Motor neuron (in vitro differentiated cells): ENCODE results near the gene ARRDC4. TPM values are rescaled to one million over a fixed set of nuclear protein-coding genes. Genes with fewer than 3 reads are reported as not detected.

Source experiments
- ATAC-seq, 8 experiments: fragments of 200-7000 bp; cut with Tn5 transposase; replicated peaks in 6 of 8; 2 replicates each; pipeline ENCODE4 v1.8.0; 2021; ENCODE audit warnings: mild to moderate bottlenecking in 8 of 8, moderate library complexity in 8 of 8
- H3K27ac ChIP-seq, 2 donors: fragments of 250-450 bp; sonication (Bioruptor Pico); 2 replicates each; pipeline ENCODE4 v1.9.0; 2021; ENCODE audit warnings: antibody characterized with exemption in 2 of 2, mild to moderate bottlenecking in 2 of 2, moderate library complexity in 1 of 2
- H3K4me1 ChIP-seq, 2 donors: fragments of 250-450 bp; sonication (Bioruptor Pico); replicated peaks in 1 of 2; 2 replicates each; pipeline ENCODE4 v1.6.1; 2021; ENCODE audit warnings: antibody characterized with exemption in 2 of 2, mild to moderate bottlenecking in 2 of 2, moderate library complexity in 1 of 2
- H3K4me3 ChIP-seq, 5 donors: fragments of 250-450 bp; sonication (Bioruptor Pico); 2 replicates each; pipeline ENCODE4 v1.9.0; 2021; ENCODE audit warnings: antibody characterized with exemption in 5 of 5, mild to moderate bottlenecking in 5 of 5, moderate library complexity in 4 of 5
- WGBS, 10 experiments: fragments of 450-650 bp; shearing (Covaris generic); methylation state at CpG; one replicate each; pipeline ENCODE4 v1.0.0; 2022; 5-methylcytosine and 5-hydroxymethylcytosine counted together
- in situ Hi-C, 9 experiments: fragments of 400-800 bp; cut with MboI; loops; one replicate each; pipeline ENCODE4 v1.15.0; 2021; ENCODE audit warnings: low sequenced_read_pairs in 9 of 9, low pct_unique_long_range_greater_than_20kb in 2 of 9; ENCODE audit not compliant: unreplicated experiment in 9 of 9
- total RNA-seq, 8 experiments: library from RNA; unstranded; fragments of 300-600 nt; gene quantifications; 2 replicates each; pipeline versions ENCODE4 v1.2.3 to v1.2.4, GENCODE V29; 2022

Gene ARRDC4
- total RNA-seq, 8 experiments from 2014 or later = 6.6 to 114 (median 53.7) TPM

DNA sequence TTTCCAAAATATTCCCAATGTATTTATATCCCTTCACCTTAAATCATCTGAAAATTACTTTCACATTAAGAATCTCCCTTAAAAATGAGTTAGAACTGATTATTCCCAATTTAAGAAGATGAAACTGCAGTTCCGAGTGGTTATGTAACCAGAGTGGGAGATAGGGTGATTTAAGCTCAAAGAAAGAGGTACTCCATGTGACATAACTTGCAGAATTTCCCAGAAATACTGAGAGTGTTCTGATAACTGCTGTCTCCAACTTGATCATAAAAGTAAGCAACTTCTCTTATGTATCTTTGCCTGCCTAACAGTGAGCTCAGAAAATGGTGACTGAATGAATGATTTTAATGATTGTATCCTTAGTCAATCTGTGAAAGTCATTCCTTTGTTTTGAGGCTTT lies 32.3 kb downstream of the ARRDC4 start:
- no peak for ATAC-seq
- Histone ChIP-seq H3K4me1 (no peaks in the 10 kb centered on the region), H3K27ac (no peak overlapping the region), H3K4me3 (no peak overlapping the region)
- WGBS, 10 experiments = 56 to 100% (median 80%) methylated on average over 1 of the region's 1 CpG; no CpG with 5 or more reads in 1 of the 10 experiments
- in situ Hi-C loops = no loop called here

DNA sequence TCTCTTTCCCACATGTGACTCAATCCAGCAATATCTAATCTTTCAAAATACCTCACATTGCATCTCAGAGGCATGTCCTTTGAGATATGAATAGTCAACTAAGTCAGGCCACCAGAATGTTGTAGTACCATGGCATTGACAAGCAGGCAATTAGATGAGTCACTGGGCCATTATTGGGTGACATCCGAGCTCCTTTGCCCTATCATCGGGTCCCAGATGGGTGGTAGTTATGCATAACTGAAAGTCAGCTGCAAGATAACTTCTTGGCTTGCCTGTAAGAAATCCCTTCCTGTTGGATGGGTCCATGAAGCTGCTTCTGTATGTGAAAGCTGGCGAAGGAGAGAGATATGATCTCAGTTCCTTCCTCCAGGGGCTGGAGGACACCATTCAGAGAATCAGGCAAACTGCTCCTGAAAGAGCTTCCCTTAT lies 32.8 kb downstream of the ARRDC4 start:
- Histone ChIP-seq H3K4me3 (no peak overlapping the region), H3K4me1 (no peaks in the 10 kb centered on the region), H3K27ac (no peak overlapping the region)
- ATAC-seq = peak in 5 of 8 experiments; percentile 12 to 96 (median 59)
- in situ Hi-C loops = no loop called here
- 0 to 83% (median 60%) methylated on average over 1 to 3 of the region's 3 CpGs; no CpG with 5 or more reads in 5 of the 10 experiments for WGBS, 10 experiments

DNA sequence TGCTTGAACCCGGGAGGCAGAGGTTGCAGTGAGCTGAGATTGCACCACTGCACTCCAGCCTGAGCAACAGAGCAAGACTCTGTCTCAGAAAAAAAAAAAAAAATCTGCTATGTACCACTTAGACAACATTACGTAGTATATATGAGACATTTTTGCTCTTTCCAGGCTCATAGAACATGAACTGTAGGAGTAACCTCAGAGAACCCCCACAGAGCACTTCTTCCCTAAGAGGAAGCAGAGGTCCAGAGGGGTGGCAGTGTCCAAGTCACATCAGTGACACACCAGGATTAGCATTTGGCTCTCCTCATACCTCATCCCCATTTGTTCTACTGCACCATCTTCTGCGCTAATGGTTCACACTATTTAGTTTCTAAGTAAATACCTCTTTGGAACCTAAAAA lies 33.7 kb downstream of the ARRDC4 start:
- in situ Hi-C loops = no loop called here
- no peak overlapping the region for H3K4me3 ChIP-seq
- no peaks in the 10 kb centered on the region for H3K4me1 ChIP-seq
- ATAC-seq = no peak
- no peak overlapping the region for H3K27ac ChIP-seq
- WGBS, 10 experiments = 61 to 100% (median 89%) methylated on average over 1 to 2 of the region's 3 CpGs; no CpG with 5 or more reads in 3 of the 10 experiments

DNA sequence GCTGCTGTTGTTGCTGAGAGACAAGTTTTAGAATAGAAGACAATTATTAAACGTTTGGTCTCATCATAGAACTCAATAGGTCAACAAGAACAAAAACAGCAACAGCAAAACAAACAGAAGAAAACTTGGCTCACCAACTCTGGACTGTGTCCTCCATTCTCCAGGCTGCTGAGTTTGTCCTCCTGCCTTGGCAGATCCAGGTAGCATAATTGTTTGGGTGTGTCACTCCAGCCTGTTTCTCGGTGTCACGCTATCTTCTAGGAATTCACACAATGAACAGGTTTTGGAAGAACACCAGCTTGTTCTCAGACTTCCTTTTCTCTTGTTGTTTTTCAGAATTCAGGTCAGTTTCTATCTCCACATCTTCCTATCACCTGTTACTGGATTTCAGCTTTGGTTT lies 34.7 kb downstream of the ARRDC4 start:
- ATAC-seq = no peak
- in situ Hi-C loops = no loop called here
- H3K4me1 ChIP-seq = no peaks in the 10 kb centered on the region
- WGBS, 10 experiments = 0 to 100% (median 67%) methylated on average over 1 to 3 of the region's 3 CpGs; no CpG with 5 or more reads in 1 of the 10 experiments
- H3K4me3 ChIP-seq = no peak overlapping the region
- no peak overlapping the region for H3K27ac ChIP-seq

DNA sequence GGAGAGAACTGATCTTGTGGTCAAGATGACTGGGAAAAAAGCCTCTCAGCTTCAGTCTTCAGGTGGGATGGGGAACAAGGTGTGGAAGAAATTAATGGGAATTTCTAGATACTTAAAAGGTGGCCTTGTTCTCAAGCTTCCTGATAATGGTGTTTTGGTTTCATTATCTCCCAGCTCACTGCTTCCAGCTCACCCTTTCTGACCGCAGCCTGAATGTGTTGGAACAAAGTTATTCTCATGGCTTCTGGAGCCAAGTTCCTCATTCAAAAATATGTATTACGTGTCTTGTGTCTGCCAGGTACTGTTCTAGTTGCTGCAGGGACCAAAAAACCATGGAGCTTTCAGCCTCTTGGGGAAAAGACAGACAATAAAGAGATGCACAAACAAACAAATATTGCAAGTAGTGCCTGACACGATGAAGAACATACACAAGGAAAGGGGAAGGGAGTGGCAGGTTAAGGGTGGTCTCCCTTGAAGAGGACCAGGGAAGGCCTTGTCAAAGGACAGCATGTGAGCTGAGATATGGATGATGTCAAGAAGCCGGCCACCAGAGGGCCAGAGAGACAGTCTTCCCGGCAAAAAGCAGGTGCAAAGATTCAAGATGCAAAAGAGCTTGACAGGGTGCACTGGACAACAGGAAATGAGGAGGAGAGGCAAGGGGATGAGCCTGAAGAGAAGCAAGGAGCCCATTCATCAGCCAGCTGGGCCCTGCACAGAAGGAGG lies 35.5 kb downstream of the ARRDC4 start:
- in situ Hi-C loops = no loop called here
- no peak overlapping the region for H3K4me3 ChIP-seq
- ATAC-seq = peak in 3 of 8 experiments; percentile 15 to 50 (median 32)
- WGBS, 10 experiments = 25 to 83% (median 68%) methylated on average over 1 to 5 of the region's 5 CpGs; no CpG with 5 or more reads in 1 of the 10 experiments
- no peaks in the 10 kb centered on the region for H3K4me1 ChIP-seq
- no peak overlapping the region for H3K27ac ChIP-seq

DNA sequence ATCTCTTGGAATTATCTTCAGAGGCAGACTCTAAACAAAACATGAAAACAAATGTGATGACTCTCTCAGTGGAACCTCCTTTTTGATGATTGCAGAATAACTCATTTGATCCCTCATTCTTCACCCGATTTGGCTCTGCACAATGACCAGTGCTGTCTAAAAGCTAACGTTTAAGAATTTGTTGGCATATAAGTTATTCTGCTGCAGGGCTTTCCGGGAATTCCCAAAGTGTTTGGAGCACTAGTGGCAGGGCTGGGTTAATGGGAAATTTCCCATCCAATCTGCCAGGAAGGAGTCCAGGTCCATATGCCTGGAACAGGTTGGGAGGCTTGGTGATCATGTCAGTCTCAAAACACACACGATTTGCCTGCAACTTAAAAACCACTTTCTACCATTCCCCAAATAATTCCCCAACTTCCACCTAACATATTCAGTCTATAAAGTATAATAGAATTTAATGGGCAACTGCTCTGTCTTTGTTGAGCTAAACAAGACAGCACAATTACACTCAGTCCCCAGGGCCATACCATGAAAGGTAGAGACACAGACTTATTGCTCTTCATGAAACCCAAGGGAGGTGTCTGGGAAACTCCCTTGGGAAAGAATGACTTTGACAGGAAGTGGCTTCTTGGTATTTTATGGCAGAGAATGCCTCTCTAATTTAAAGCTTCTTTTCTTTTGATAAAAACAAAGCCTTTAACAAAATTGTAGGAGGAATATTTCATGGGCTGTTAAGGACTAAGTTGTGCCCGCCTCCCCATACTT lies 38.0 kb downstream of the ARRDC4 start:
- ATAC-seq = peak in 1 of 8 experiments; percentile 21
- WGBS, 10 experiments = 6 to 100% (median 78%) methylated on average over 1 to 5 of the region's 5 CpGs
- in situ Hi-C loops = no loop called here

DNA sequence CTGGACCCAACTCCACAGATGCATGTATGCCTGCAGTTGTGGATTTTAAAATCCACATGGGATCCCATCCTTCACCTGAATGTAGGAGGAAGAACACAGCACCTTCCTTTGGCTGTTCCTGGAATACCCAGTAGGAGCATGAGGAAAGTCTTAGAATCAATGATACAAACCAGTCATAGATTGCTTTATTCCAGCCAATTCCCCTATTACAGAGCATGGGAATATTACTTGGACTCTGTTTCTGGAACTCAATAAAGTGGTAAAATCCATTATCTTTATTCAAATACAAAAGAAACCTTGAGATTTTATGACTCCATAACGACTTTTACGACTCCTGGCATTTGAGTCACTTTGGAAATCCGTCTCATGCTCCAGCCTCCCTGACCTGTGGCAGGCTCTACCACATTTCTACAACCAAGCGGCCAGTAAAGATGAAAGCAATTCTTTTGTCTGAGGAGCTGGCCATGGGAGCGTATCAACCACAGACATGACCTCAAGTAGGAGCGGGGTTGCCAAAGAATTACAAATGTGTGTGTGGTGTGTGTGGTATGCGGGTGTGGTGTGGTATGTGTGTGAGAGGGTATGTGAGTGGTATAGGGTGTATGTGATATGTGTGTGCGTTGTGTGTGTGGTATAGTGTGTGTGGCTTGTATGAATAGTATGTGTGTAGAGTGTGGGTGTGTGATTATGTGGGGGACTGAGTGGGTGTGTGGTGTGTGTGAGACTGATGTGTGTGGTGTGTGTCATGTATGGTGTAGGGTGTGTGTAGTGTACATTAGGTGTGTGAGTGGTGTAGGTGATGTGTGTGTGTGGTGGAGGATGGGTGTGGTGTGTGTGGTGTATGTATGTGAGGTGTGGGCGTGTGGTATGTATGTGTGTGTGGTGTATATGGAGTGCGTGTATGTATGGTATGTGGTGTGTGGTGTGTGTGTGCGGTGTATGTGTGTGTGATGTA lies 40.0 kb downstream of the ARRDC4 start:
- Histone ChIP-seq H3K27ac (no peak overlapping the region), H3K4me3 (no peak overlapping the region), H3K4me1 (no peaks in the 10 kb centered on the region)
- 60 to 97% (median 80%) methylated on average over 1 to 8 of the region's 11 CpGs; no CpG with 5 or more reads in 1 of the 10 experiments for WGBS, 10 experiments
- in situ Hi-C loops = no loop called here
- ATAC-seq = no peak

More for the DNA sequence above, 38.0 kb downstream of the ARRDC4 start:
- H3K4me1 ChIP-seq = no peaks in the 10 kb centered on the region
- H3K27ac ChIP-seq = no peak overlapping the region
- H3K4me3 ChIP-seq = no peak overlapping the region

DNA sequence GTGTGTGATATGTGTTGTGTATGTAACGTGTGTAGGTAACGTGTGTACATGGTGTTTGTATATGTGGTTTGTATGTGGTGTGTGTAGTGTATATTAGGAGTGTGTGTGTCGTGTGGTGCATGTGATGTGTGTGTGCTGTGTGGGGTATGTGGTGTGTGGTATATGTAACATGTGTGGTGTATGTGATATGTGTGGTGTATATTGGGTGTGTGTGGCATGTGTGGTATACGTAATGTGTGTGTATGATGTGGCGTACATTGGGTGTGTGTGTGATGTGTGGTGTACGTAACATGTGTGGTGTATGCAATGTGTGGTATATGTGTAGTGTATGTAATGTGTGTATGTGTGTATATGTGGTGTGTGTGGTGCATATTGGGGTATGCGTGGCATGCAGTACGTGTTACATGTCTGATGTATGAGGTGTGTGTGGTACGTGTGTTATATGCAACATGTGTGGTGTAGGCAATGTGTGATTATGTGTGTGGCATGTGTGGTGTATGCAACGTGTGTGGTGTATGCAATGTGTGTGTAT lies 41.2 kb downstream of the ARRDC4 start:
- H3K4me1 ChIP-seq = no peaks in the 10 kb centered on the region
- WGBS, 10 experiments = 40 to 100% (median 83%) methylated on average over 1 to 6 of the region's 10 CpGs
- no peak overlapping the region for H3K27ac ChIP-seq
- no peak for ATAC-seq
- in situ Hi-C loops = no loop called here
- H3K4me3 ChIP-seq = no peak overlapping the region

DNA sequence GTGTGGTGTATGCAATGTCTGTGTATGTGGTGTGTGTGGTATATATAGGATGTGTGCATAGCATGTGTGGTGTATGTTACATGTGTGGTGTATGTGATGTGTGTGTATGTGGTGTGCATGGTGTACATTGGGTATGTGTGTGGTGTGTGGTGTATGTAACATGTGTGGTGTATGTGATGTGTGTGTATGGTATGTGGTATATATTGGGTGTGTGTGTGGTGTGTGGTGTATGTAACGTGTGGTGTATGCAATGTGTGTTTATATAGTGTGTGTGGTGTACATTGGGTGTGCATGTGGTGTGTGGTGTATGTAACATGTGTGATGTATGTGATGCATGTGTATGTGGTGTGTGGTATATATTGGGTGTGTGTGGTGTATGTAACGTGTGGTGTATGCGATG lies 41.9 kb downstream of the ARRDC4 start:
- Histone ChIP-seq H3K4me1 (no peaks in the 10 kb centered on the region), H3K27ac (no peak overlapping the region), H3K4me3 (no peak overlapping the region)
- in situ Hi-C loops = no loop called here
- WGBS, 10 experiments = 83 to 100% (median 100%) methylated on average over 1 to 3 of the region's 3 CpGs; no CpG with 5 or more reads in 6 of the 10 experiments
- ATAC-seq = no peak

DNA sequence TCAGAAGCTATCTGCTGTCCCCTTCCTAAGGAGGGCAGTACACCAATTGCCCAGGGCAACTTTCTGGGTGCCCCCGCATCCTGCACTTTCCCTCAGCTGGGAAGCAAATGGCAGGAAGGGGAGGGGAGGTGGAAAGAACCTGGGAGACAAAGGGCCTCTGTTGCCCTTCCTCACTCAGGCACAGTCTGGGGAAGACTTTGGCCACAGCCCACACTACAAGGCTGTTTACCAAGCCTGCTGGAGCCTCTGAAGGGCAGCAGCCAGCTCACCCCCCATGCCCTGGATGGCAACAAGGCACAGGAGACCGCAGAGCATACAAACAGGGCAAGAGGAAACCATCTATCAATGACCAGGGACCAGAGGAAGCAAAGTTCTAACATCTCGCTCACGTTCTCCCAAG lies 42.4 kb downstream of the ARRDC4 start:
- Histone ChIP-seq H3K27ac (no peak overlapping the region), H3K4me1 (no peaks in the 10 kb centered on the region), H3K4me3 (no peak overlapping the region)
- in situ Hi-C loops = no loop called here
- no peak for ATAC-seq
- WGBS, 10 experiments = 86 to 100% (median 100%) methylated on average over 1 to 2 of the region's 4 CpGs; no CpG with 5 or more reads in 5 of the 10 experiments

DNA sequence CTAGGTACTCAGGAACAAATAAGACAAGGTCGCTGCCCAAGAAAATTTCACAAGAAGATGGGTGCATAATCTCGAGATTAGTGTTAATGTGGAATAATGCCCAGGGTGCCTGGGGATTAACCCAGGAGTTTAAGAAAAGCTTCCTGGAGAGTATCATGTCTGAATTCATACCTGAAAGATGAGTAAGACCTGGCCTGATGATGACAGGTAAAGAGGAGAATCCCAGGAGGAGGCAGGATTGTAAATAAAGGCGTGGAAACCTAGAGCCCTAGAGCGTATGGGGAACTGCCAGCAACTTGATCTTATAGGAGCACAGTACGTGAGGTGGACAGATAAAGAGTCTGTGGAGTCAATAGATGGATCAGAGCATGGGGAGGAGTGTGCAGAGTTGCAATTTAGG lies 43.0 kb downstream of the ARRDC4 start:
- ATAC-seq = no peak
- no peak overlapping the region for H3K27ac ChIP-seq
- 0 to 100% (median 75%) methylated on average over 1 to 5 of the region's 5 CpGs; no CpG with 5 or more reads in 1 of the 10 experiments for whole genome bisulfite sequencing, 10 experiments
- H3K4me1 ChIP-seq = no peaks in the 10 kb centered on the region
- no peak overlapping the region for H3K4me3 ChIP-seq
- in situ Hi-C loops = no loop called here

DNA sequence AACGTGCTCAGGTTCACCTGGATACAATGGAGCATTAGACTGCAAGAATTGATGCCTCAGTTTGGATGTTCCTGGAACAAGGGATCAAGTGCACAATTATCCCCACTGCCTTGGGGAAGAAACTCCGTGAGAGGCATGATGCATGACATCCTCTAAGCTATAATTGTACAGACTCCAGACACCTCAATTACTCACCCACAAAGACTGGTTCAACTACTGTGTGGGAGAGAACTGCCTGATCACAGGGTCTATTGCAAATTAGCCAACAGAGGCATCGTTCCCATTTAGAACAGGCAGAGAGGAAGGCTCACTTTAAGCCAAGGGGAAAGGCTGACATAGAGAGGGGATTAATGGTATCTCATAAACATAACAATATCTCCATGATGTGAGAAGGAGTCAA lies 43.5 kb downstream of the ARRDC4 start:
- WGBS, 10 experiments = 0 to 80% (median 50%) methylated on average over 1 to 3 of the region's 3 CpGs; no CpG with 5 or more reads in 3 of the 10 experiments
- no peak overlapping the region for H3K4me3 ChIP-seq
- in situ Hi-C loops = no loop called here

More for the DNA sequence above, 43.5 kb downstream of the ARRDC4 start:
- peak in 2 of 8 experiments; percentile 21 to 40 for ATAC-seq
- no peaks in the 10 kb centered on the region for H3K4me1 ChIP-seq
- H3K27ac ChIP-seq = no peak overlapping the region
